HG02943 (cell line): Measurements from ENCODE around the gene AP1S2.
"Not testable (repeated sequence)": the region's sequence is repeated elsewhere in the genome, so short reads cannot be mapped to it uniquely, and the experiment has no call there.

Experiments
- ATAC-seq: cut with Tn5 transposase; IDR thresholded peaks from one replicate; pipeline ENCODE4 v1.9.1; 2021; ENCODE audit warnings: mild to moderate bottlenecking, low read depth, moderate library complexity; ENCODE audit not compliant: unreplicated experiment

The AP1S2 gene

GRCh38 chrX:15854712-15855567, at the start of gene AP1S2:
AP1S2 (minus strand) TSS chrX:15854813; CDS start chrX:15852524, 2,289 bp downstream.
- peak; percentile 96 for ATAC-seq

DNA sequence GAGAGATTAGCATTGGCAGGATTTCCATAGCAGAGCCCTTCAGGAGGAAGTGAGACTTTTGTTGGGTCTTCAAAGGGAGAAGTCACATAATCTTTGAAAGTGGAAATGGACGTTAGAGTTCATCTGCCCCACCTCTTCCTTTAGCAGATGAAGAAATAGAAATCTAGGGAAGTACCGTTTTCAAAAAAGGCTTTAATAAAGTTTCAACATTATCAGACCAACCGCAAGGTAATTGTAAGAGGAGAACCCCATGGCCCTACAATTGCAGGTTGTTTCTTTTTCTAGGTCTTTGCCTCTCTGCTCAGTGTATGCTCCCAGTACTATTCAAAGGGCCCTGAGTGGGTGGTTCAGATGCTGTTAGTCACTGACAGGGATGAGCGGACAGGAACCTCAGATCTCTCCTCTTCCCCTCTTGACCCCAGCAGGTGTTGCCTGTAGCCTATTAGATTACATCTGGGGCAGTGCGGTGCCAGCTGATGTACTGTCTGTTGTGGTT, 48.6 kb upstream of the AP1S2 start:
- peak; percentile 88 for ATAC-seq

DNA sequence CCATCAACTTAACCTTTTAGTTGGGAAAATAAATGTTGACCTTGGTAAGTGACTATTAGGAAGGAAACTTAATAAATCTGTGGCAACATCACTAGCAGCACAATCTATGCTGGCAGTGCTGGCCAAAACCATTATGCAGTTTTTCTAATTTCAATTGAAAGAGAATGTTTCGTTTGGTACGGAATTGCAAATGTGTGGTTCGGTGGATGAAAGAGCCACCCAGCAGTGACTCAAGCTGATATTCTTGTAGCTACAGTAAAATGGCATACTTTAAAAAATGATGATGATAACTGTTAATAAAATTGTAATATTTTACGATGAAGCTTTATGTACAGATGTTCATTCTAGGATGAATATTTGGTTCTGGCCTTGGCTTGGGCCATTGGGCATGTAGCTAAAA, 40.7 kb upstream of the AP1S2 start:
- no peak for ATAC-seq

GRCh38 chrX:15894724-15895123, 40.1 kb upstream of the AP1S2 start:
- ATAC-seq: no peak

DNA sequence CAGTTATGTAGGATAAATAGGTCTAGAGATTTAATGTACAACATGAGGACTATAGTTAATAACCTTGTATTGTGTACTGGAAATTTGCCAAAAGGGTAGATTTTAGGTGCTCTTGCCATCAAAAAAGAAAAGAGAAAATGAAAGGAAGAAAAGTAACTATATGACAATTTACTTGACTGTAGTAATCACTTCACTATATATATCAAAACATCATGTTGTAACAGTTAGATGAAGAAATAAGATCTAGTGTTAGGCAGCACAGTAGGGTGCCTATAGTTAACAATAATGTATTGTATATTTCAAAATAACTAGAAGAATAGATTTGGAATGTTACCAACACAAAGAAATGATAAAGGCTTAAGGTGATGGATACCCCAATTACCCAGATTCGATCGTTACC, 35.9 kb upstream of the AP1S2 start:
- ATAC-seq: no peak

DNA sequence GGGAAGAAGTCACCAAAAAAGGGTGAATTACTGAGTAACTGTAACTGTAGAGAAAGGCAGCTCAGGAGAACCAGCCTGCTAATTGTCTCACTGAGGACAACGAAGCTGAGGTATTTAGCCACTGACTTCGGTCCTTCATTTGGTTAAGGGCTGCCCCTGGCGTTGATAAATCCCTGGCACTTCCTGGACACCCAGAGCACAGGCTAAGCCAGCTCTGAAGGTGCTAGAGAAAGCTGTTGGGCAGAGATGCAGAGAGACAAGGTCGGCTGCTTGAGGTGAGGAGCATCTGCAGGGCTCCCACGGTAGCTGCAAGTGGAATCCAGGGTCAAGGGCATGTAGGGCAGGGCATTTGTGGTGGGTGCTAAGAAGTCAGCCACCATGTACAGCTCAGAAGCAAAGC, 33.4 kb upstream of the AP1S2 start:
- no peak for ATAC-seq

DNA sequence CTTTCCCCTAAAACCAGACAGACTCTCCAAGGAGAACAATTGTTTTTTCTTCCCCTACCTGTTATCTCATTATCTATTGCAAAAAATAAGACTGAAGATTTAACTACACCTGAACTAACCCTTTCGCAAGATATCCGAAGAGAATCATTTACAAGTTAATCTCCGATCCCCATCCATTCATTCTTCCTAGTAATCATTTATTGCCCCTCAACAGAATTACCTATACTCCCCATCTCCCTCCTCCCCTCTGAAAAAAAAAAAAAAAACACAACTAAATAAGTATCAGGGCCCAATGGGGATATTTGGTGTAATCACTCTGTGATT, 28.9 kb upstream of the AP1S2 start:
- no peak for ATAC-seq

DNA sequence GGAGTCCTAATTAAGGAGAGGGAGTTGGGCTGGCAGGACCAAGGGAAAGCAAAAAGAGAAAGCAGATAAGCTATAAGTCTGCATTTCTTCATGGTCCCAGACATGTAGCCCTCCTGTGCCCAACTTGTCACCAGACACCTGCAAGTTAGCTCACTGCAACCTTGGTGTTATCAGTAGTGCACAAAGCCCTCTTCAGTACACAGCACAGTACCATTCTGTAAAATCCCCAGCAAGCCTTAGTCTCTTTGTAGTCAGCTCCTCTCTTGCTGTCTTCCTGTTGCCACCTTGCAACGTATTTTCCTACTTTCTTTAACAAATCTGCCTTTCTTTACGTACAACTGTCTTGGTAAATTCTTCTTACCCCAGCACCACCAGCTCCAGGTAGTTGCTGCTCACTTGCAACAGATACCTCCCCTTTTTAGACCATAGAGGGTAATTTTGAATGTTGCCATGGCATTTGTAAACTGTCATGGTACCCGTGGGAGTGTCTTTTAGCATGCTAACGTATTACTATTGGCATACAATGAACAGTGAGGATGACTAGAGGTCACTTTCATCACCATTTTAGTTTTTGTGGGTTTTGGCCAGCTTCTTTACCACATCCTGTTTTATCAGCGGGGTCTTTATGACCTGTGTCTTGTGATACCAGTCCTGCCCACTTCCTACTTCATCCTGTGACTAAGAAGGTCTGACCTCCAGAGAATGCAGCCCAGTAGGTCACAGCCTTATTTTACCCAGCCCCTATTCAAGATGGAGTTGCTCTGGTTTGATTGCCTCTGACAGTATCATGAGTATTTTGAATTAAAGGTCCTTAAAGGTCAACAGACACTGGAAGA, 28.3 kb upstream of the AP1S2 start:
- ATAC-seq: peak; percentile 78

- ATAC-seq: no peak
These were observed 26.8 kb upstream of the AP1S2 start for GRCh38 chrX:15881381-15881897.

DNA sequence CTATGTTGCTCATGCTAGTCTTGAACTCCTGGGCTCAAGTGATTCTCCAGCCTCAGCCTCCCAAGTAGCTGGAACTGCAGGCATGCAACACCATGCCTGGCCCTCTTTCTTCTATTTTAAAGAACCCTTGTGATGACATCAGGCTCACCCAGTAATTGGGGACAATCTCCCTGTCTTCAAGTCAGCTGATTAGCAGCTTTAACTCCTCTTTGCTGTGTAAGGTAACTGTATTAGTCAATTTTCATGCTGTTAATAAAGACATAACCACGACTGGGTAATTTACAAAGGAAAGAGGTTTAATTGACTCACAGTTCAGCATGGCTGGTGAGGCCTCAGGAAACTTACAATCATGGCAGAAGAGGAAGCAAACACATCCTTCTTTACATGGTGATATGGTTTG, 23.3 kb upstream of the AP1S2 start:
- not testable (repeated sequence) for ATAC-seq

DNA sequence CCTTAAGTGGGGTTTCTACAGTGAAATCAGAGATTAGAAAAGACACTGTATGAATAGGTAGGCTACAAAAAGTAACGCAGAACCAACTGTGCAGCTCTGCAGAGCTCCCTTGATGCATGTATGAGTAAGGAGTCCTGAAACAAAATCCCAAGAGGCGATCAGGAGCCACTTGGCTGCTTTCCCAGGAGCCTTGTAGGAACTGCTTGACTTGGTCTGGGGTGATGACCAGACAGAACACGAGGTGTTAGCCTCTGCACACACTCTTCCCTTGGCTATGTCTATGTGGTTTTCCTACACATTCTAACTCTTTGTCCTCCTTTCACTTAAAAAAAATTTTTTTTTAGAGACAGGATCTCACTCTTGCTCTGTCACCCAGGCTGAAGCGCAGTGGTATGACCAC, 22.8 kb upstream of the AP1S2 start:
- no peak for ATAC-seq

DNA sequence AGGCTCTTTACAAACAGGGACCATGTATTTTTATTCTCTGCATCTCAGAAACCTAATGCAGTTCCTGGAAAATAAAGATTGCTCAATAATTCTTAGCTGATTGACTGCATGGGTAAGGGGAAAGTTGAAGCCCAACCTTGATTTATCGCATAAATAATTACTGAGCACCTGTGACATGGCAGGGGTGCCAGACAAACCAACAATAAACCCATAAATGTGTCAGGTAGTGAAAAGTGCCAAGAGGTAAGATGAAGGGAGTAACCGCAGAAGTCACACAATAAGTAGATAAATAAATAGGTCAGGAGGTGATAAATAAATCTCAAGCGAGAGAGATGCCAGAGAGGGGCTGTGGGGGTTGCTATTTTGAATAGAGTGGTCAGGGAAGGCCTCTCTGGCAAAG, 20.1 kb upstream of the AP1S2 start:
- ATAC-seq: no peak

DNA sequence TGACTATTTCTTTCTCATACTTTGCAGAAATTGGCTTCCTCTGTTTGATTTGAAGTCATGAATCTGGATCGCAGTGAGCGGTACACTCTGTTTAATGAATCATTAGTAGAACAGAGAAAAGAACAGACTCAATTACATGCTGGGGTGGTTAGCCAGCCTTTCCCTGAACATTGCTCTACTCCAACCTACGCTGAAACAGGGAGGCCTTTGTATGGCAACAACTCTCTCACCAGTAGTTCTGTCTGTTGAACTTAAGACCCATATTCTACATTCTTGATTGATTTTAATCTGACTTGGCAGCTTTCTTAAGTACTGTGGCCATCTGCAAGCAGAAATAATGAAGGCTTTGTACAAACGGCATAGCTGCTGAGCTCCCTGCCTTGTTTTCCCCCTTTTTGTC, 19.0 kb upstream of the AP1S2 start:
- no peak for ATAC-seq

DNA sequence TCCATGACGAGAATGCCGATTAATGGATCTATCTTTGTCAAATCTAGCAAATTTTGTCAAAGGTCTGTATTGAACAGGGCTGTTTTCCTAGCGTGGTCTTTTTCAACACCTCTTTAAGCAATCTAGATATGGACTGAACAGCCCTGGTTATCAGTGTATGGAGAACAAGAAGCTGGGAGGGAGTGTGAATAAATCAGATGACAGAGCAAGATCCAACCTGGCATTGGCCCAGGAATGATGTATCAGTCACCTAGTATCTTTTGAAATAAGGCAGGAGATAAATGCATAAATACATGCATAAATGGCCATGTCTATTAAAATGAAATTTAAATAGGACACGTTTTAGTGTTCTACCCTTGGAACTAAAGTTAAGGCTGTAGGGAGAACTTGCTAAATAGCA, 15.7 kb upstream of the AP1S2 start:
- no peak for ATAC-seq

DNA sequence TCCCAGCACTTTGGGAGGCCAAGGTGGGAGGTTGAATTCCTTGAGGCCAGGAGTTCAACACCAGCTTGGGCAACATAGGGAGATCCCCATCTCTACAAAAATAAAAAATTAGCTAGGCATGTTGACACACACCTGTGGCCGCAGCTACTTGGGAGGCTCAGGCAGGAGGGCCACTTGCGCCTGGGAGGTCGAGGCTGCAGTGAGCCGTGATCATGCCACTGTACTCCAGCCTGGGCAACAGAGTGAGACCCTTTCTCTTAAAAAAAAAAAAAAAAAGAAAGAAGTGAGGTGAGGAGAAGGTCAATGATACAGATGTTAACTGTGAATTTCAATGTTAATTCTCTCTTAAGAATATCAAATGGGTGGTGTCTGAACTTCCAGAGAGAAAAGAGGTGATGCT, 15.1 kb upstream of the AP1S2 start:
- ATAC-seq: no peak

- no peak for ATAC-seq
These were observed 11.5 kb upstream of the AP1S2 start for GRCh38 chrX:15866147-15866546.

DNA sequence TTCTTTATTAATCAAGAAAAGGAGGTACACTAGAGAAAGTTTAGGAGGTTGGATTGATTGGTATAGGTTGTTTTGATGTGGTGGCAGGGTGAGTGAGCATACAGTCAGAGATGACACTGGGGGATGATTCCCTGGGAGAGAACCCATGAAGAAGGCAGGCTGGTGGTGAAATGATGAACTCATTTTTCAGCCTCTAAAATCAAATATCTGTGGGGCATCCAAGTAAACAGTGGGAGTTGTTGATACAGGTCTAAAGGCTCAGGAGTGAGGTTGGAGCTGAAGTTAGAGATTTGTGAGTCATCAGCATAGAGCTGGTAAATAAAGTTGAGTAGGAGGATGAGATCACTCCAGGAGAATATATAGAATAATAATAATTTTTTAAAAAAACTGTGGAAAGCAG, 10.0 kb upstream of the AP1S2 start:
- ATAC-seq: no peak

DNA sequence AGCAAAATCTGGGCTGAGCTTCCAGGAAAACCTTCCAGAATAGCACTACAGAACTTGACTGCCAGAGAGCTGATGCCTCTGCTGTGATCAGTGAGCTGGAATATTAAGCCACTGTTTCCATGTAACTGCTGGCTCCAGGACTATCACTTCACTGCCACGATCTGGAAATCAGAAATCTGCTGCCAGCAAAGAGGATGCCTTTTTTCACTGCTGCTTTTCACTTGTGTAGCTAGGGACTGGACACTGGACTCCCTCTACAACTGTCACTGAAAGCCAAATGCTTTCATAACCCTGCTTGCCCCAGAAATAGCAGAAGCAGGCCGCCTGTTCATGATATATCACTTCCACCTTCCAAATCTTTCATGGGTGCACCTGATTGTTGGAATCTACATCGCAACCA, 9.4 kb upstream of the AP1S2 start:
- no peak for ATAC-seq

DNA sequence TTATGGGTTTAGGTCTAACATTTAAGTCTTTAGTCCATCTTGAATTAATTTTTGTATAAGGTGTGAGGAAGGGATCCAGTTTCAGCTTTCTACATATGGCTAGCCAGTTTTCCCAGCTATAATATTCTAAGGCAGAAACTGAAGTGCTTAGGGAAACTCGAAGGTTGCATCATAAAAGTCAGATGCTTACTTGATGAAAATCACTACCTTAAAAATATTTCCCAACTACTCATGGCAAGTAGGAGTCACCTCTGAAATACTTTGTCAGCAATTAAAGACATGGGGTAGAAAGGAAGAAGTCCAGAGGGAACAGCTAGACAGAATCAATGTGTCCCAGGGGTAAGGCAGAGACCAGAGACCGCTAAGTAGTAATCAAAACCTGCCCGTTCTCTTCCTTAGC, 6.3 kb upstream of the AP1S2 start:
- no peak for ATAC-seq

GRCh38 chrX:15858051-15858450, 3.4 kb upstream of the AP1S2 start:
- ATAC-seq: no peak

DNA sequence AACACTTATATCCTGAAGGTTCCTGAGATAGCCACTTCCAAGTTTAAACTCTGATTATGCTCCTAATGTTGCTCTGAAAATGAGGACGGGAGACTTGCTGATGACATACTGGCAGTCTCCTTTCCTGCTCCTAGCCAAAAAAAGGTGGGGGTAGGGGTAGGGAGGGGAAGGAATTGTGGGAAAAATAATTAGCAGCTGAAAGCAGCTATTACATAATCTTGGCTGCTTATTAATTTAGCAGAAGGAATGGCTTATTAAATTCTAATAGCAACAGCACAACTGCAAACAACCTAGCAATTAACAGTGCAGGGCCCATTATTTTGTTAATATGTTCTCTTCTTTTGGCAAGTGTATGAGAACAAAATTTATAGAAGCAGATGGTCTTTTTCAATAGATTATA, 2.0 kb upstream of the AP1S2 start:
- no peak for ATAC-seq

DNA sequence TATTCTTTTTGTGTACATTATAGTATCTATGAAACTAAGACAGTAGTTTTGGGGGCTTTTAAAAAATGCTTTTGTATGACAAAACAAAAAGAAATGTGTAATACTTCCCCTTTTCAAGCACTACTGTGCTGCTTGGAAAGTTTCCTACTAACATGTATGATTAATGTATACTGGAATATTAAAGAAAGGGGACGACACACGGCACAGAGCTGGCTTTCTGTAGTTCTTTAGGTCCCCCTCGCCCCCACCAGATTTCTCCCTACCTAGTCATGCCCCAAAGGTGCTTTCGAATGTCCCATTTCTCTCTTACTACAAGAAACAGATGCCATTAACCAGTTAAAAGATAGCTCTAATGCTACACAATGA, 1.6 kb upstream of the AP1S2 start:
- no peak for ATAC-seq
